Hair follicle dermal papilla cell (primary cell): ENCODE results near the gene HOXD13. TPM values are rescaled to one million over a fixed set of nuclear protein-coding genes. Genes with fewer than 3 reads are reported as not detected.

Source experiments
- total RNA-seq: library from RNA; depleted of rRNA; stranded (reverse); fragments of >200 nt; gene quantifications from 2 replicates; pipeline ENCODE4 v1.2.3, GENCODE V29; 2012

HOXD13 gene
- total RNA-seq, result not detected in 2 replicates

DNA sequence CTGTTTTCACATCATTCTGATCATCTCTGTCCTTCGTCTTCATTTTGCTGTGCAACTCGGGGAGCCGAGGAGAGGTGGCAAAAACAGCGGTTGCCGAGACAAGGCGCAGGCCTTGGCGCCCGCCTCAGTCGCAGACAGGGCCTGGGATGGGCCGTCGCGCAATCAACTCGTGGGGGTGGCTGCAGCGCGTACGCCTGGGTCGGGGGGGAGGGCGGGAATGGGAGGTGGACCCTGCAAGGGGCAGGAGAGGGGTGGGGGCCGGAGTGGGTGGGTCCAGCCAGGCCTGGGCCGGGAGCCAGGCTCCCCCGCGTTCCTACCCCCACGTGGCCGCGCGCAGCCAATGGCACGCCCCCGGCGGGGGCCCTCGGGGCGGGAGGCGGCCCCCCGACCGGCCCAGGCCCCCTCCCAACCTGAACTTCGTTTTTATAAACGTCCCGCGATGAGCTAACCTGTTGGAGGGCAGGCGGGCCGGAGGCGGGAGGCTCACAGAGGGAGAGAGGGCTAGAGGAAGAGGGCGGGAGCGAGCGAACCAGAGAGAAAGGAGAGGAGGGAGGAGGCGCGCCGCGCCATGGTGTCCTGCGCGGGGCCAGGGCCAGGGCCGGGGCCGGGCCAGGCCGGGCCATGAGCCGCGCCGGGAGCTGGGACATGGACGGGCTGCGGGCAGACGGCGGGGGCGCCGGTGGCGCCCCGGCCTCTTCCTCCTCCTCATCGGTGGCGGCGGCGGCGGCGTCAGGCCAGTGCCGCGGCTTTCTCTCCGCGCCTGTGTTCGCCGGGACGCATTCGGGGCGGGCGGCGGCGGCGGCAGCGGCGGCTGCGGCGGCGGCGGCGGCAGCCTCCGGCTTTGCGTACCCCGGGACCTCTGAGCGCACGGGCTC lies at the start of gene HOXD13:
HOXD13 (plus strand) TSS at position 452 of the 875 bp plus-strand sequence; CDS start at position 622, 170 bp downstream.

DNA sequence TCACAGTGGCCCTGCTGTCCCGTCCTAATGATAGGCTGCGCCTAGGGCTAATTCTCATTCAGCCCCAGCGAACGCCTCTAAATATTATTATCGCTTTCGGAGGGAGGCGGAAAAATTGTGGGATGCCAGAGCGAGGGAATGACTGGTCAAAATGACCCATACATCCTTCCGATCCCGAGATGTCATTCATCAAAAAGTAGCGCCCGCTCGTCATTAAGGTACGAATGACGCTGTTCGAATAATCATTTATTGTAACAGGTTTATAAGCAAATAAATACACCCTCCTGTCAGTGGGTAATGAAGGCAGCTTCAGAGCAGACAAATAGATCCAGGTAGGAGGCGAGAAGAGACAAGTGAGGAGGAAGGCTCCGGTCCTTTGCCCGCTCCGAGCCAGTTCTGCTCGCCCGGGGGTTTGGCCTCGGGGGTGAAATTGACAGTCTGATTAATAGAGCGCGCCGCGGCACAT lies 8.7 kb upstream of the HOXD13 start, which contains the start of gene EVX2:
EVX2 (minus strand) TSS at position 167 of the 466 bp plus-strand sequence. CDS start 186 bp downstream, outside the sequence.

DNA sequence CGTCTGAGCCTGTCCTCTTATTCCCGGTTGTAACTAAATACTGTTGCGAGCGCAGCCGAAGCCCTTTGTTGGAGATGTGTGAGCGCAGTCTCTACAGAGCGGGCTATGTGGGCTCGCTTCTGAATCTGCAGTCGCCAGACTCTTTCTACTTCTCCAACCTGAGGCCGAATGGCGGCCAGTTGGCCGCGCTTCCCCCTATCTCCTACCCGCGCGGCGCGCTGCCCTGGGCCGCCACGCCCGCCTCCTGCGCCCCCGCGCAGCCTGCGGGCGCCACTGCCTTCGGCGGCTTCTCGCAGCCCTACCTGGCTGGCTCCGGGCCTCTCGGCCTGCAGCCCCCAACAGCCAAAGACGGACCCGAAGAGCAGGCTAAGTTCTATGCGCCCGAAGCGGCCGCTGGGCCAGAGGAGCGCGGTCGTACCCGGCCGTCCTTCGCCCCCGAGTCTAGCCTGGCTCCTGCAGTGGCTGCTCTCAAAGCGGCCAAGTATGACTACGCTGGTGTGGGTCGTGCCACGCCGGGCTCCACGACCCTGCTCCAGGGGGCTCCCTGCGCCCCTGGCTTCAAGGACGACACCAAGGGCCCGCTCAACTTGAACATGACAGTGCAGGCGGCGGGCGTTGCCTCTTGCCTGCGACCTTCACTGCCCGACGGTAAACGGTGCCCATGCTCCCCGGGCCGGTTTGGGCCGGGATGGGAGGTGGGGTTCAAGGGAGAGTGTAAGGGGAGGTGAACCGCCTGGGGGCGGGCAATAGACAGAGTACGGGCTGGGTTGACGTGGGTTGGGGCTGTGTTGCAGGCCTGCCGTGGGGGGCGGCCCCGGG lies 7.4 kb downstream of the HOXD13 start, which contains the start of gene HOXD12:
HOXD12 (plus strand) TSS at position 68 of the 819 bp plus-strand sequence; CDS start at position 75, 7 bp downstream.

DNA sequence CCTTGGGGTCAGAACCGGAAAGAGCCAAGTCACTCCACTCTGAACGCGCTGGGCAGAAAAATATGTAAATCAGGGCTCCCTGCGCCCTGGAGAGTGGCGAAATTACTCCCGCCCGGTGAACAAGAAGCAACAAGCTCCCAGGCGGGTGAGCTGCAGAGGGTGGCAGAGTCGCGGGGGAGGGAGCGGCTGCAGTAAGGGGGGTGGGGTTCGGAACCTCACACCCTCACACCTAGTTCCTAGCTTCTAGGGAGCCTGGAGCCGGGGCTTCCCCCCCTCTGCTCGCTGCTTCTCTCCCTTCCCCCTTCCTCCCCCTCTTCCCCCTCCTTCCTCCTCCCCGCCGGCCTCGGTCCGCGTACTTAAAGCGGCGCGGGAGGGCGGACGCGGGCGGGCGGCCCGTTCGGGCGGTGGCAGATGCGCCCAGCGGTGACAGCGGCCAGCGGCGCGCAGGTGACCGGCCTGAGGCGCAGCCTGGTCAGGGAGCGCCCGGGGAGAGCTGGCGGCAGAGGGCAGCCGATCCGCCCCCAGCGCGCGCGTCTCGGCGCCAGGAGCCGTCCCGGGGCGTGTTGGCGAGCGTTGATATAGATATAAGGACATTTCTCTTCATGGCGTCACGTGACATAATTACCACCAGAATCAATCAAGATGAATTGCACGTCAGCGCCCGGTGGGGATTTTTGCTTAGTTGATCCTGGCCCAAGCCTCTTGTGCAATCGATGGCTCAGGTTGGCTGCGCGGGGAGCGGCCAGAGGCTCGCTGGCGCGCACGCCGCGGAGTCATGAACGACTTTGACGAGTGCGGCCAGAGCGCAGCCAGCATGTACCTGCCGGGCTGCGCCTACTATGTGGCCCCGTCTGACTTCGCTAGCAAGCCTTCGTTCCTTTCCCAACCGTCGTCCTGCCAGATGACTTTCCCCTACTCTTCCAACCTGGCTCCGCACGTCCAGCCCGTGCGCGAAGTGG lies 14.3 kb downstream of the HOXD13 start, which contains the start of gene HOXD11:
HOXD11 (plus strand) TSS at position 700 of the 959 bp plus-strand sequence; CDS start at position 776, 76 bp downstream.

DNA sequence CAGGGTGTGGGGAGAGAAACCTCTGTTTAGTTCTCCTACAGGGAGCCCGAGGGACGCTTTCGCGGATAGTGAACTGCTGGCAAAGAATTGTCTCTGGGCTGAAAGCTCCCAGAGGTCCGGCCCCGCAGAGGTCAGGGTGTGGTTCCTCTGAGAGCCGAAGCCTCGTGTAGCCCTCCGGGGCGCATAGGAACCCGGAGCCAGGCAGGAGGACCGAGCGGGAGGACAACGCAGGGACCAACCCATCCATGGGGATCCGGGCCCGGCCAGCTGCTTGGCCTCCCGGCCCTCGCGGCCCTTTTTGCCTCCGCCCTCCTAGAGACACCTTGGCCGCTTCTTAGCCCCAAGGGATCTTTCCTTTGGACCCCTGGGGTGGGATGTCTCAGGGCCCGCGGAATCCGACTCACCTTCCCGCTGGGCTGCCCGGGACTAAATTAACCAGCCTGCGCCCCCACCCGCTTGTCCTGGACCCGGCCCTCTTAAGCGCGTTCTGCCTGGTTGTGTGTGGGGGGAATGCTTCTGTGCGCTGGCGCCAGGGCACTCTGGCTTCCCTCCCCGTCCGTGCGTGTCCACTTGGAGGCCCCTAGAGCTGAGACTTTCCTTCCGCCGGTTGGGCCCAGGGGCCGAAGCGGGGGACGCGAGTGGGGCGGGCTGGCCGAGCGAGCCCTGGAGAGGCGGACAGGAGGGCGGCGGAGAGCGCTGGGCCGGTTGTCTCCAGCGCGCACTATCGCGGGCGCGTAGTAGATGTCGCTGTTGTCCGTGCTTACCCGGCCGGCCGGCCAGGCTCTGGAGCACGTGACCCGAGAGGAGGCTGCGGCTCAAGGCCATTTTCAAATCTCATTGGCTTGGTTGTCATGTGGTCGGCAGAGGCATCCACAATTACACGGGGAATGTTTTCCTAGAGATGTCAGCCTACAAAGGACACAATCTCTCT lies 23.6 kb downstream of the HOXD13 start, which contains the start of gene HOXD10:
HOXD10 (plus strand) TSS at position 896 of the 931 bp plus-strand sequence. CDS start 56 bp downstream, outside the sequence.

DNA sequence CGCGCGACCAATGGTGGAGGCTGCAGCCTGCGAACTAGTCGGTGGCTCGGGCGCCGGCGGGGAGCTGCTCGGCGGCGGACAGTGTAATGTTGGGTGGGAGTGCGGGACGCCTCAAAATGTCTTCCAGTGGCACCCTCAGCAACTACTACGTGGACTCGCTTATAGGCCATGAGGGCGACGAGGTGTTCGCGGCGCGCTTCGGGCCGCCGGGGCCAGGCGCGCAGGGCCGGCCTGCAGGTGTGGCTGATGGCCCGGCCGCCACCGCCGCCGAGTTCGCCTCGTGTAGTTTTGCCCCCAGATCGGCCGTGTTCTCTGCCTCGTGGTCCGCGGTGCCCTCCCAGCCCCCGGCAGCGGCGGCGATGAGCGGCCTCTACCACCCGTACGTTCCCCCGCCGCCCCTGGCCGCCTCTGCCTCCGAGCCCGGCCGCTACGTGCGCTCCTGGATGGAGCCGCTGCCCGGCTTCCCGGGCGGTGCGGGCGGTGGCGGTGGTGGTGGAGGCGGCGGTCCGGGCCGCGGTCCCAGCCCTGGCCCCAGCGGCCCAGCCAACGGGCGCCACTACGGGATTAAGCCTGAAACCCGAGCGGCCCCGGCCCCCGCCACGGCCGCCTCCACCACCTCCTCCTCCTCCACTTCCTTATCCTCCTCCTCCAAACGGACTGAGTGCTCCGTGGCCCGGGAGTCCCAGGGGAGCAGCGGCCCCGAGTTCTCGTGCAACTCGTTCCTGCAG lies 30.3 kb downstream of the HOXD13 start, which contains the start of gene HOXD9:
HOXD9 (plus strand) TSS at position 37 of the 728 bp plus-strand sequence; CDS start at position 87, 50 bp downstream.

DNA sequence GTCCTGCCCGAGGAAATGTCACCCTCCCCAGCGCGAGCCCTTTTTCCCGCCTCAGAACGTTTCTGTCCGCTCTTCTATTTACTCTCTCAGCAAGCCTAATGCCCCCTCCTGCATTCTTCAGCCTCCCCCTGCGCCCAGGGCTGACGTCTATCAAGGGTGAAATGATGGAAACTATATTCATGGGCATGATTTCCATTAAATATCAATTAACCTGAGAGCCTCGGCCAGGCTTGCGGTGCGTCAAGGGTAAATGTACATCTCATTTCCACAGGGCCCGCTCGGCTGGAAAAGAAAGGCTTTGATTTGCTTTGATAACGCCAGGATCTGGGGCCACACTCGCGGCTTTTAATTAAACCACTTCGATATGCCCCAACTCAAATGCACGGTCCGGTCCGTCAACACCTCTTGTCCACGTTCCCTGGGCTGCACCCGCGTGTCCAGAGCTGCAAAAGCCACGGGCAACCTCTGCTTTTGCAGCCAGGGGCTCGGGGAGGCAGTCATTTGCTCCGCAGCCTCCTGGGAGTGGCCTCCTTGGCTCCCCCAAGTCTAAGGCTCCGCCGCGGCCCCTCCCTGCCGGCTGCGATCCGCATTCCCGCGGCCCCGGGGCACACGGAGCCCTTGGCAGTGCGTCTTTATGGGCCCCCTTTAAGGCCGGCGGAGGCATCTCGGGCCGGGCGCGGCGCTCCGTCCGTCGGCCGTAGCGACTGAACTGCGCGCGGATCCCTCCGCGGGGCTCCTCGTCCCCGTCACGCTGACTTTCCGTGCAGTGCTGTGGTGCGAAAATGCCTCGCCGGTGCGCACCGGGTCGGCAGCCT lies 36.7 kb downstream of the HOXD13 start, which contains the start of gene HOXD8:
HOXD8 (plus strand) TSS at position 724 of the 815 bp plus-strand sequence. CDS start 662 bp downstream, outside the sequence.

Other genes with a start within 250 kb of the HOXD13 start
- 51.6 and 78.2 TPM in 2 replicates for gene LNPK, start 90.5 kb upstream of the HOXD13 start, total RNA-seq
- gene EVX2, start 8.8 kb upstream of the HOXD13 start, total RNA-seq, result under 0.01 and 0.12 TPM in 2 replicates
- gene HOXD12, start 7.1 kb downstream of the HOXD13 start, total RNA-seq, result not detected in 2 replicates
- not detected in 2 replicates for gene HOXD11, start 14.6 kb downstream of the HOXD13 start, total RNA-seq
- not detected in 2 replicates for gene HOXD10, start 24.1 kb downstream of the HOXD13 start, total RNA-seq
- gene HOXD9, start 30.0 kb downstream of the HOXD13 start, total RNA-seq, result 8.4 and 8.9 TPM in 2 replicates
- 21.7 and 25.5 TPM in 2 replicates for gene HOXD8, start 37.0 kb downstream of the HOXD13 start, total RNA-seq
- gene HOXD4, start 58.8 kb downstream of the HOXD13 start, total RNA-seq, result 8.0 and 10.5 TPM in 2 replicates
- 19.2 and 22.4 TPM in 2 replicates for gene HOXD3, start 64.6 kb downstream of the HOXD13 start, total RNA-seq
- gene HOXD1, start 95.9 kb downstream of the HOXD13 start, total RNA-seq, result 1.9 and 2.9 TPM in 2 replicates
- 20.8 TPM in 2 replicates for gene MTX2, start 176.7 kb downstream of the HOXD13 start, total RNA-seq